ENCODE measurements around the gene PITX3.
"Not testable (repeated sequence)": the region's sequence is repeated elsewhere in the genome, so short reads cannot be mapped to it uniquely, and the experiment has no call there.

PITX3 gene

GRCh38 chr10:102231357-102232318 is 9.7 kb downstream of the PITX3 start:
- no peak for DNase-seq (ENCODE audit: low read depth, low spot score)
- H3K4me3 ChIP-seq (ENCODE audit: low read length) = no peak overlapping the region

GRCh38 chr10:102230861-102231356 is 10.4 kb downstream of the PITX3 start:
- DNase-seq (ENCODE audit: low read depth, low spot score) = no peak
- H3K4me3 ChIP-seq (ENCODE audit: low read length) = no peak overlapping the region

- no peak for DNase-seq (ENCODE audit: low read depth, low spot score)
- H3K4me3 ChIP-seq (ENCODE audit: low read length) = no peak overlapping the region
Observed at GRCh38 chr10:102230264-102230860, 10.9 kb downstream of the PITX3 start.

GRCh38 chr10:102229810-102230263 is 11.5 kb downstream of the PITX3 start:
- peak; percentile 61 for DNase-seq (ENCODE audit: low read depth, low spot score)
- H3K4me3 ChIP-seq (ENCODE audit: low read length) = no peak overlapping the region

- no peak overlapping the region for H3K4me3 ChIP-seq (ENCODE audit: low read length)
- DNase-seq (ENCODE audit: low read depth, low spot score) = no peak
Observed at GRCh38 chr10:102227050-102227449, 14.3 kb downstream of the PITX3 start.

GRCh38 chr10:102226542-102226870 is 14.8 kb downstream of the PITX3 start:
- no peak for DNase-seq (ENCODE audit: low read depth, low spot score)
- no peak overlapping the region; the same call in 1 of the 2 replicates for H3K4me3 ChIP-seq (ENCODE audit: low read length)

- peak; percentile 76 for DNase-seq (ENCODE audit: low read depth, low spot score)
- H3K4me3 ChIP-seq (ENCODE audit: low read length) = peak within 1 kb of the TSS; percentile 1
Observed at GRCh38 chr10:102225646-102226541, 15.4 kb downstream of the PITX3 start, which contains the start of gene ELOVL3. Gene ELOVL3 (plus strand): TSS chr10:102226299. CDS start chr10:102226549, 250 bp downstream.

GRCh38 chr10:102222797-102223196 is 18.5 kb downstream of the PITX3 start:
- no peak for DNase-seq (ENCODE audit: low read depth, low spot score)
- no peak overlapping the region for H3K4me3 ChIP-seq (ENCODE audit: low read length)

GRCh38 chr10:102220612-102221011 is 20.7 kb downstream of the PITX3 start:
- no peak overlapping the region for H3K4me3 ChIP-seq (ENCODE audit: low read length)
- no peak for DNase-seq (ENCODE audit: low read depth, low spot score)

- no peak for DNase-seq (ENCODE audit: low read depth, low spot score)
Observed at GRCh38 chr10:102219370-102219769, 21.9 kb downstream of the PITX3 start.

GRCh38 chr10:102213599-102213998 is 27.7 kb downstream of the PITX3 start:
- not testable (repeated sequence) for H3K4me3 ChIP-seq (ENCODE audit: low read length)

More at GRCh38 chr10:102219370-102219769, 21.9 kb downstream of the PITX3 start:
- H3K4me3 ChIP-seq (ENCODE audit: low read length) = no peak overlapping the region

GRCh38 chr10:102211615-102212299 is 29.6 kb downstream of the PITX3 start:
- no peak overlapping the region for H3K4me3 ChIP-seq (ENCODE audit: low read length)
- DNase-seq (ENCODE audit: low read depth, low spot score) = no peak

More at GRCh38 chr10:102213599-102213998, 27.7 kb downstream of the PITX3 start:
- not testable (repeated sequence) for DNase-seq (ENCODE audit: low read depth, low spot score)

GRCh38 chr10:102208311-102209035 is 32.8 kb downstream of the PITX3 start:
- no peak overlapping the region for H3K4me3 ChIP-seq (ENCODE audit: low read length)
- DNase-seq (ENCODE audit: low read depth, low spot score) = no peak

GRCh38 chr10:102202386-102202785 is 38.9 kb downstream of the PITX3 start:
- no peak overlapping the region for H3K4me3 ChIP-seq (ENCODE audit: low read length)

GRCh38 chr10:102200751-102201640 is 40.3 kb downstream of the PITX3 start:
- DNase-seq (ENCODE audit: low read depth, low spot score) = no peak
- H3K4me3 ChIP-seq (ENCODE audit: low read length) = no peak overlapping the region

More at GRCh38 chr10:102202386-102202785, 38.9 kb downstream of the PITX3 start:
- no peak for DNase-seq (ENCODE audit: low read depth, low spot score)

- H3K4me3 ChIP-seq (ENCODE audit: low read length) = no peak overlapping the region
- no peak for DNase-seq (ENCODE audit: low read depth, low spot score)
Observed at GRCh38 chr10:102198027-102198426, 43.3 kb downstream of the PITX3 start.

GRCh38 chr10:102196893-102197292 is 44.4 kb downstream of the PITX3 start:
- no peak for DNase-seq (ENCODE audit: low read depth, low spot score)

More at GRCh38 chr10:102196893-102197292, 44.4 kb downstream of the PITX3 start:
- no peak overlapping the region for H3K4me3 ChIP-seq (ENCODE audit: low read length)

All from Jurkat, Clone E6-1 (cell line).